WTC11 (cell line): ENCODE measurements around the gene SH3RF2. TPM values are rescaled to one million over a fixed set of nuclear protein-coding genes. Genes with fewer than 3 reads are reported as not detected.

Experiments used
- ATAC-seq: fragments of 200-7000 bp; cut with Tn5 transposase; 2 replicates; pipeline ENCODE4 v1.10.0; 2021; ENCODE audit warnings: mild to moderate bottlenecking, moderate library complexity
- CTCF ChIA-PET: fragments of 300-600 bp; sonication (Branson Sonifier 250); formaldehyde crosslinking; loops from one replicate; lab custom pipeline; 2021; ENCODE audit warnings: antibody characterized with exemption; lab: Charles Lee
- POLR2A ChIA-PET: fragments of 350-600 bp; sonication (Branson Sonifier 250); formaldehyde crosslinking; loops from one replicate; lab custom pipeline; 2021; ENCODE audit warnings: antibody characterized with exemption; lab: Charles Lee
- DNase-seq: peaks from one replicate; pipeline ENCODE4 v3.0.0; 2021; ENCODE audit warnings: low spot score
- H3K27ac Mint-ChIP-seq: 2 replicates; pipeline ENCODE4 v1.8.0; 2021; ENCODE audit warnings: mixed read lengths
- H3K27me3 Mint-ChIP-seq: 2 replicates; pipeline ENCODE4 v1.8.0; 2021; ENCODE audit warnings: low read depth, mild to moderate bottlenecking, moderate library complexity, mixed read lengths
- H3K36me3 Mint-ChIP-seq: 2 replicates; pipeline ENCODE4 v1.8.0; 2021; ENCODE audit warnings: mixed read lengths
- H3K4me1 Mint-ChIP-seq: 2 replicates; pipeline ENCODE4 v1.8.0; 2022; ENCODE audit warnings: mixed read lengths
- H3K4me3 Mint-ChIP-seq: 2 replicates; pipeline ENCODE4 v1.8.0; 2021; ENCODE audit warnings: mild to moderate bottlenecking, moderate library complexity, mixed read lengths
- H3K9me3 Mint-ChIP-seq: 2 replicates; pipeline ENCODE4 v1.8.0; 2021; ENCODE audit warnings: mixed read lengths
- FOXK1 ChIP-seq: sonication (generic); formaldehyde crosslinking; IDR thresholded peaks from 2 replicates; pipeline ENCODE4 v1.8.0; 2022; ENCODE audit warnings: mild to moderate bottlenecking, moderate library complexity, missing genetic modification reagents
- GRHL2 ChIP-seq: fragments of 250-450 bp; sonication (Bioruptor Pico); IDR thresholded peaks from 2 replicates; pipeline ENCODE4 v1.8.0; 2022; ENCODE audit warnings: mild to moderate bottlenecking, moderate library complexity; ENCODE audit not compliant: insufficient replicate concordance, severe bottlenecking
- GTF2I ChIP-seq: fragments of 250-450 bp; sonication (Bioruptor Pico); conservative IDR thresholded peaks from 2 replicates; pipeline ENCODE4 v1.4.0; 2021; ENCODE audit warnings: mild to moderate bottlenecking
- NR2C2 ChIP-seq: sonication (generic); formaldehyde crosslinking; IDR thresholded peaks from 2 replicates; pipeline ENCODE4 v1.8.0; 2022; ENCODE audit warnings: mild to moderate bottlenecking, missing genetic modification reagents
- SMAD4 ChIP-seq: sonication (generic); formaldehyde crosslinking; IDR thresholded peaks from 2 replicates; pipeline ENCODE4 v1.8.0; 2022; ENCODE audit warnings: mild to moderate bottlenecking, missing genetic modification reagents
- SOX15 ChIP-seq: fragments of 250-450 bp; sonication (Bioruptor Pico); IDR thresholded peaks from 2 replicates; pipeline ENCODE4 v1.9.0; 2021; ENCODE audit warnings: mild to moderate bottlenecking
- TCF7 ChIP-seq: sonication (generic); formaldehyde crosslinking; IDR thresholded peaks from 2 replicates; pipeline ENCODE4 v1.8.0; 2022; ENCODE audit warnings: mild to moderate bottlenecking, low read depth, missing genetic modification reagents, moderate library complexity
- TP53 ChIP-seq: sonication (generic); formaldehyde crosslinking; IDR thresholded peaks from 2 replicates; pipeline ENCODE4 v1.8.1; 2023; ENCODE audit warnings: mild to moderate bottlenecking, missing genetic modification reagents
- ZBTB21 ChIP-seq: sonication (generic); formaldehyde crosslinking; IDR thresholded peaks from 2 replicates; pipeline ENCODE4 v1.8.1; 2023; ENCODE audit warnings: mild to moderate bottlenecking, missing genetic modification reagents, borderline replicate concordance
- ZNF219 ChIP-seq: sonication (generic); formaldehyde crosslinking; IDR thresholded peaks from 2 replicates; pipeline ENCODE4 v1.8.0; 2023; ENCODE audit warnings: missing genetic modification reagents, mild to moderate bottlenecking, borderline replicate concordance
- ZNF317 ChIP-seq: sonication (generic); formaldehyde crosslinking; IDR thresholded peaks from 2 replicates; pipeline ENCODE4 v1.8.1; 2023; ENCODE audit warnings: low read depth, mild to moderate bottlenecking, moderate library complexity, missing genetic modification reagents, borderline replicate concordance
- ZNF416 ChIP-seq: fragments of 250-450 bp; sonication (Bioruptor Pico); IDR thresholded peaks from 2 replicates; pipeline ENCODE4 v1.9.0; 2021; ENCODE audit warnings: mild to moderate bottlenecking, inconsistent platforms
- total RNA-seq: library from RNA; stranded (reverse); gene quantifications from 3 replicates; pipeline ENCODE4 v1.2.3, GENCODE V29; 2021
- TF ChIP-seq, protein P1 (sequence below): sonication (generic); formaldehyde crosslinking; IDR thresholded peaks from 2 replicates; pipeline ENCODE4 v1.8.1; 2022; ENCODE audit warnings: low read depth, mild to moderate bottlenecking, moderate library complexity, missing genetic modification reagents, borderline replicate concordance
- TF ChIP-seq, protein P2 (sequence below): sonication (generic); formaldehyde crosslinking; conservative IDR thresholded peaks from 2 replicates; pipeline ENCODE4 v1.8.1; 2023; ENCODE audit warnings: mild to moderate bottlenecking, low read depth, missing genetic modification reagents, moderate library complexity
- TF ChIP-seq, protein P3 (sequence below): sonication (generic); formaldehyde crosslinking; IDR thresholded peaks from 2 replicates; pipeline ENCODE4 v1.8.0; 2022; ENCODE audit warnings: mild to moderate bottlenecking, missing genetic modification reagents
- TF ChIP-seq, protein P4 (sequence below): fragments of 250-450 bp; sonication (Bioruptor Pico); IDR thresholded peaks from 2 replicates; pipeline ENCODE4 v1.9.0; 2021; ENCODE audit warnings: mild to moderate bottlenecking
- TF ChIP-seq, protein P5 (sequence below): sonication (generic); formaldehyde crosslinking; IDR thresholded peaks from 2 replicates; pipeline ENCODE4 v1.8.0; 2022; ENCODE audit warnings: mild to moderate bottlenecking, missing genetic modification reagents
- TF ChIP-seq, protein P6 (sequence below): fragments of 250-450 bp; sonication (Bioruptor Pico); IDR thresholded peaks from 2 replicates; pipeline ENCODE4 v1.9.0; 2021; ENCODE audit warnings: mild to moderate bottlenecking
- TF ChIP-seq, protein P7 (sequence below): sonication (generic); formaldehyde crosslinking; IDR thresholded peaks from 2 replicates; pipeline ENCODE4 v1.8.0; 2023; ENCODE audit warnings: missing genetic modification reagents, mild to moderate bottlenecking, borderline replicate concordance

The SH3RF2 gene
- total RNA-seq, 1 experiment from 2014 or later: 0.83 TPM

DNA sequence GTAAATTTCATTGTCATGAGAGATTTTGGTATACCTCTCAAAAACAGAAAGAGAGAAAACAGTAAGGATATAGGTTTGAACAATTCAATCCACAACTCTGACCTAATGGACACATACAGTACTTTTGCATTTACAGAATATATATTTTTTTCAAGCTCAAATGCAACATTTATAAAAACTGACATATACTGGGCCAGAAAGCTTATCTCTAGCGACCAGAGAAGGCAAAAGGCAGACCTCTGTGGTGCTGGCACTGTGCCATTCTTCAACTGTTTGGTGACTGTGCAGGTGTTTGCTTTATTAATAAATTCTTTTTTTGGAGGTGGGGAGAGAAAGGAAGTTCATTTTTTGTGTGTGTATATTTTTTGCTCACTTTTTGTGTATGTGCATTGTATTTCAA is 175.0 kb downstream of the SH3RF2 start:
- no peak overlapping the region for H3K27ac Mint-ChIP-seq
- TF ChIP-seq GTF2I (CRISPR knock-in tag) (no peak), GRHL2 (CRISPR knock-in tag) (no peak), ZBTB21 (CRISPR knock-in tag) (no peak), SMAD4 (CRISPR knock-in tag) (no peak)
- TF ChIP-seq, protein P1, sequence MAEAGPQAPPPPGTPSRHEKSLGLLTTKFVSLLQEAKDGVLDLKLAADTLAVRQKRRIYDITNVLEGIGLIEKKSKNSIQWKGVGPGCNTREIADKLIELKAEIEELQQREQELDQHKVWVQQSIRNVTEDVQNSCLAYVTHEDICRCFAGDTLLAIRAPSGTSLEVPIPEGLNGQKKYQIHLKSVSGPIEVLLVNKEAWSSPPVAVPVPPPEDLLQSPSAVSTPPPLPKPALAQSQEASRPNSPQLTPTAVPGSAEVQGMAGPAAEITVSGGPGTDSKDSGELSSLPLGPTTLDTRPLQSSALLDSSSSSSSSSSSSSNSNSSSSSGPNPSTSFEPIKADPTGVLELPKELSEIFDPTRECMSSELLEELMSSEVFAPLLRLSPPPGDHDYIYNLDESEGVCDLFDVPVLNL (CRISPR knock-in tag): no peak
- TF ChIP-seq, protein P2, sequence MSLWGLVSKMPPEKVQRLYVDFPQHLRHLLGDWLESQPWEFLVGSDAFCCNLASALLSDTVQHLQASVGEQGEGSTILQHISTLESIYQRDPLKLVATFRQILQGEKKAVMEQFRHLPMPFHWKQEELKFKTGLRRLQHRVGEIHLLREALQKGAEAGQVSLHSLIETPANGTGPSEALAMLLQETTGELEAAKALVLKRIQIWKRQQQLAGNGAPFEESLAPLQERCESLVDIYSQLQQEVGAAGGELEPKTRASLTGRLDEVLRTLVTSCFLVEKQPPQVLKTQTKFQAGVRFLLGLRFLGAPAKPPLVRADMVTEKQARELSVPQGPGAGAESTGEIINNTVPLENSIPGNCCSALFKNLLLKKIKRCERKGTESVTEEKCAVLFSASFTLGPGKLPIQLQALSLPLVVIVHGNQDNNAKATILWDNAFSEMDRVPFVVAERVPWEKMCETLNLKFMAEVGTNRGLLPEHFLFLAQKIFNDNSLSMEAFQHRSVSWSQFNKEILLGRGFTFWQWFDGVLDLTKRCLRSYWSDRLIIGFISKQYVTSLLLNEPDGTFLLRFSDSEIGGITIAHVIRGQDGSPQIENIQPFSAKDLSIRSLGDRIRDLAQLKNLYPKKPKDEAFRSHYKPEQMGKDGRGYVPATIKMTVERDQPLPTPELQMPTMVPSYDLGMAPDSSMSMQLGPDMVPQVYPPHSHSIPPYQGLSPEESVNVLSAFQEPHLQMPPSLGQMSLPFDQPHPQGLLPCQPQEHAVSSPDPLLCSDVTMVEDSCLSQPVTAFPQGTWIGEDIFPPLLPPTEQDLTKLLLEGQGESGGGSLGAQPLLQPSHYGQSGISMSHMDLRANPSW (CRISPR knock-in tag): no peak
- TF ChIP-seq, protein P3, sequence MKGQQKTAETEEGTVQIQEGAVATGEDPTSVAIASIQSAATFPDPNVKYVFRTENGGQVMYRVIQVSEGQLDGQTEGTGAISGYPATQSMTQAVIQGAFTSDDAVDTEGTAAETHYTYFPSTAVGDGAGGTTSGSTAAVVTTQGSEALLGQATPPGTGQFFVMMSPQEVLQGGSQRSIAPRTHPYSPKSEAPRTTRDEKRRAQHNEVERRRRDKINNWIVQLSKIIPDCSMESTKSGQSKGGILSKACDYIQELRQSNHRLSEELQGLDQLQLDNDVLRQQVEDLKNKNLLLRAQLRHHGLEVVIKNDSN (CRISPR knock-in tag): no peak
- DNase-seq (no peak), ATAC-seq (no peak)
- H3K4me1 Mint-ChIP-seq: no peaks in the 10 kb centered on the region
- H3K27me3 Mint-ChIP-seq: no peaks in the 10 kb centered on the region
- H3K36me3 Mint-ChIP-seq: peaks cover 22% of the 10 kb centered on the region
- no peak overlapping the region for H3K4me3 Mint-ChIP-seq
- ChIA-PET CTCF (no interaction called here), POLR2A (interaction anchor here (0.7 kb wide), 1 partner anchor 69 kb away, joined by 4 read pairs; no protein-coding TSS in a partner anchor)
- no peaks in the 10 kb centered on the region for H3K9me3 Mint-ChIP-seq

DNA sequence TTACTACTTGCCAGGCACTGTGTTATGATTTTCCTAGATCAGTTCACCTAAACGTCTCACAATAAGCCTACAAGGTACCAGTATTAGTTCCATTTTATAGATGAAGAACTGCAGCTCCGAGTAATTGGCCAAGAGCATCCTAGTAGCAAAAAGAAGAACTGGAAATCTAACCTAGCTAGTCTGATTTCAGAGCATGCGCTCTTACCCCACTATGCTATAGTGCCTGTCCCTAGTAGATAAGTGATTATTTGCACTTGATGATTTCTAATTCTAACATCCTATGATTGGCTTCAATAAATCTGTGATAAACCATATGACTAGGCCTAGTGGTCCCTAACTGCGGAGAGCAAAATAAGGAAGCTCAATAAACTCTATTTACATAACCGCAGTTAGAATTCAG is 176.1 kb downstream of the SH3RF2 start:
- CTCF ChIA-PET: interaction anchor here (0.9 kb wide), 1 partner anchor 18 kb away, joined by 3 read pairs; no protein-coding TSS in a partner anchor

More for the DNA sequence above, 176.1 kb downstream of the SH3RF2 start:
- no peaks in the 10 kb centered on the region for H3K4me1 Mint-ChIP-seq
- ATAC-seq: no peak
- H3K4me3 Mint-ChIP-seq: no peak overlapping the region
- TF ChIP-seq, protein P4, sequence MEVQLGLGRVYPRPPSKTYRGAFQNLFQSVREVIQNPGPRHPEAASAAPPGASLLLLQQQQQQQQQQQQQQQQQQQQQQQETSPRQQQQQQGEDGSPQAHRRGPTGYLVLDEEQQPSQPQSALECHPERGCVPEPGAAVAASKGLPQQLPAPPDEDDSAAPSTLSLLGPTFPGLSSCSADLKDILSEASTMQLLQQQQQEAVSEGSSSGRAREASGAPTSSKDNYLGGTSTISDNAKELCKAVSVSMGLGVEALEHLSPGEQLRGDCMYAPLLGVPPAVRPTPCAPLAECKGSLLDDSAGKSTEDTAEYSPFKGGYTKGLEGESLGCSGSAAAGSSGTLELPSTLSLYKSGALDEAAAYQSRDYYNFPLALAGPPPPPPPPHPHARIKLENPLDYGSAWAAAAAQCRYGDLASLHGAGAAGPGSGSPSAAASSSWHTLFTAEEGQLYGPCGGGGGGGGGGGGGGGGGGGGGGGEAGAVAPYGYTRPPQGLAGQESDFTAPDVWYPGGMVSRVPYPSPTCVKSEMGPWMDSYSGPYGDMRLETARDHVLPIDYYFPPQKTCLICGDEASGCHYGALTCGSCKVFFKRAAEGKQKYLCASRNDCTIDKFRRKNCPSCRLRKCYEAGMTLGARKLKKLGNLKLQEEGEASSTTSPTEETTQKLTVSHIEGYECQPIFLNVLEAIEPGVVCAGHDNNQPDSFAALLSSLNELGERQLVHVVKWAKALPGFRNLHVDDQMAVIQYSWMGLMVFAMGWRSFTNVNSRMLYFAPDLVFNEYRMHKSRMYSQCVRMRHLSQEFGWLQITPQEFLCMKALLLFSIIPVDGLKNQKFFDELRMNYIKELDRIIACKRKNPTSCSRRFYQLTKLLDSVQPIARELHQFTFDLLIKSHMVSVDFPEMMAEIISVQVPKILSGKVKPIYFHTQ: no peak
- TF ChIP-seq GTF2I (CRISPR knock-in tag) (no peak), ZNF416 (CRISPR knock-in tag) (no peak), FOXK1 (CRISPR knock-in tag) (no peak), NR2C2 (CRISPR knock-in tag) (no peak), ZNF219 (CRISPR knock-in tag) (no peak), ZNF317 (CRISPR knock-in tag) (no peak), TP53 (no peak), SOX15 (CRISPR knock-in tag) (no peak), TCF7 (CRISPR knock-in tag) (no peak)
- TF ChIP-seq, protein P5, sequence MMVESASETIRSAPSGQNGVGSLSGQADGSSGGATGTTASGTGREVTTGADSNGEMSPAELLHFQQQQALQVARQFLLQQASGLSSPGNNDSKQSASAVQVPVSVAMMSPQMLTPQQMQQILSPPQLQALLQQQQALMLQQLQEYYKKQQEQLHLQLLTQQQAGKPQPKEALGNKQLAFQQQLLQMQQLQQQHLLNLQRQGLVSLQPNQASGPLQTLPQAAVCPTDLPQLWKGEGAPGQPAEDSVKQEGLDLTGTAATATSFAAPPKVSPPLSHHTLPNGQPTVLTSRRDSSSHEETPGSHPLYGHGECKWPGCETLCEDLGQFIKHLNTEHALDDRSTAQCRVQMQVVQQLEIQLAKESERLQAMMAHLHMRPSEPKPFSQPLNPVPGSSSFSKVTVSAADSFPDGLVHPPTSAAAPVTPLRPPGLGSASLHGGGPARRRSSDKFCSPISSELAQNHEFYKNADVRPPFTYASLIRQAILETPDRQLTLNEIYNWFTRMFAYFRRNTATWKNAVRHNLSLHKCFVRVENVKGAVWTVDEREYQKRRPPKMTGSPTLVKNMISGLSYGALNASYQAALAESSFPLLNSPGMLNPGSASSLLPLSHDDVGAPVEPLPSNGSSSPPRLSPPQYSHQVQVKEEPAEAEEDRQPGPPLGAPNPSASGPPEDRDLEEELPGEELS (CRISPR knock-in tag): no peak
- TF ChIP-seq, protein P1 (CRISPR knock-in tag): no peak
- TF ChIP-seq, protein P6, sequence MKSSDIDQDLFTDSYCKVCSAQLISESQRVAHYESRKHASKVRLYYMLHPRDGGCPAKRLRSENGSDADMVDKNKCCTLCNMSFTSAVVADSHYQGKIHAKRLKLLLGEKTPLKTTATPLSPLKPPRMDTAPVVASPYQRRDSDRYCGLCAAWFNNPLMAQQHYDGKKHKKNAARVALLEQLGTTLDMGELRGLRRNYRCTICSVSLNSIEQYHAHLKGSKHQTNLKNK (CRISPR knock-in tag): no peak
- TF ChIP-seq, protein P7, sequence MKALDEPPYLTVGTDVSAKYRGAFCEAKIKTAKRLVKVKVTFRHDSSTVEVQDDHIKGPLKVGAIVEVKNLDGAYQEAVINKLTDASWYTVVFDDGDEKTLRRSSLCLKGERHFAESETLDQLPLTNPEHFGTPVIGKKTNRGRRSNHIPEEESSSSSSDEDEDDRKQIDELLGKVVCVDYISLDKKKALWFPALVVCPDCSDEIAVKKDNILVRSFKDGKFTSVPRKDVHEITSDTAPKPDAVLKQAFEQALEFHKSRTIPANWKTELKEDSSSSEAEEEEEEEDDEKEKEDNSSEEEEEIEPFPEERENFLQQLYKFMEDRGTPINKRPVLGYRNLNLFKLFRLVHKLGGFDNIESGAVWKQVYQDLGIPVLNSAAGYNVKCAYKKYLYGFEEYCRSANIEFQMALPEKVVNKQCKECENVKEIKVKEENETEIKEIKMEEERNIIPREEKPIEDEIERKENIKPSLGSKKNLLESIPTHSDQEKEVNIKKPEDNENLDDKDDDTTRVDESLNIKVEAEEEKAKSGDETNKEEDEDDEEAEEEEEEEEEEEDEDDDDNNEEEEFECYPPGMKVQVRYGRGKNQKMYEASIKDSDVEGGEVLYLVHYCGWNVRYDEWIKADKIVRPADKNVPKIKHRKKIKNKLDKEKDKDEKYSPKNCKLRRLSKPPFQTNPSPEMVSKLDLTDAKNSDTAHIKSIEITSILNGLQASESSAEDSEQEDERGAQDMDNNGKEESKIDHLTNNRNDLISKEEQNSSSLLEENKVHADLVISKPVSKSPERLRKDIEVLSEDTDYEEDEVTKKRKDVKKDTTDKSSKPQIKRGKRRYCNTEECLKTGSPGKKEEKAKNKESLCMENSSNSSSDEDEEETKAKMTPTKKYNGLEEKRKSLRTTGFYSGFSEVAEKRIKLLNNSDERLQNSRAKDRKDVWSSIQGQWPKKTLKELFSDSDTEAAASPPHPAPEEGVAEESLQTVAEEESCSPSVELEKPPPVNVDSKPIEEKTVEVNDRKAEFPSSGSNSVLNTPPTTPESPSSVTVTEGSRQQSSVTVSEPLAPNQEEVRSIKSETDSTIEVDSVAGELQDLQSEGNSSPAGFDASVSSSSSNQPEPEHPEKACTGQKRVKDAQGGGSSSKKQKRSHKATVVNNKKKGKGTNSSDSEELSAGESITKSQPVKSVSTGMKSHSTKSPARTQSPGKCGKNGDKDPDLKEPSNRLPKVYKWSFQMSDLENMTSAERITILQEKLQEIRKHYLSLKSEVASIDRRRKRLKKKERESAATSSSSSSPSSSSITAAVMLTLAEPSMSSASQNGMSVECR (CRISPR knock-in tag): no peak
- no peak for DNase-seq
- H3K27me3 Mint-ChIP-seq: no peaks in the 10 kb centered on the region
- no peaks in the 10 kb centered on the region for H3K9me3 Mint-ChIP-seq
- POLR2A ChIA-PET: no interaction called here
- no peak overlapping the region for H3K27ac Mint-ChIP-seq
- H3K36me3 Mint-ChIP-seq: peaks cover 27% of the 10 kb centered on the region
